Measurements from ENCODE around the gene CGN.

GRCh38 chr1:151537112-151537511 is 25.9 kb downstream of the CGN start:
- TF ChIP-seq CTCF (IDR thresholded peaks at IDR 0.05; ENCODE audit: borderline replicate concordance, extremely low read depth, low read length, poor library complexity, severe bottlenecking) = no peak
- TF ChIP-seq EZH2 (IDR thresholded peaks at IDR 0.05; ENCODE audit: borderline replicate concordance, low read depth, low read length, severe bottlenecking) = no peak
